GM12874 (cell line): ENCODE data around the gene INPP4B.

Source experiments
- CTCF ChIP-seq: IDR thresholded peaks from 2 replicates; pipeline ENCODE4 v1.5.1; 2011; ENCODE audit warnings: low read depth, mild to moderate bottlenecking, control low read depth, low read length, moderate library complexity; ENCODE audit not compliant: insufficient read depth

INPP4B gene

DNA sequence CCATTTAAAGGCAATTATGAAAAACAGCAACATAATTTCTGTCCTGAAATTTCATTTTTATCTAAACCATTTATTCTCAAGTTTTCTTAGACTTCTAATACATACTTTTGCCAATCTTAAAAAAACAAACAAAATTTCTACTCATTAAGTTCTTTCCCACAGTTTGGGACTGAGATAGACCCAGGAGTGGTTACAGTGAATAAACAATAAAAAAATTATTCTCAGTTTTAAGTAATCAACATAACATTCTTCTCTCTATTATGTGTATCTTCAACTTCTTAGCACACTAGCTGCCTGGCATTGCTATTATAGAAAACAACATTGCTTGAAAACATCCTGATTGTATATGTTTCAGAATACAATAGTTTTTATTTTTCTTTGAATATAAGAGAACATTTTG lies 676.9 kb downstream of the INPP4B start:
- no peak for TF ChIP-seq CTCF

DNA sequence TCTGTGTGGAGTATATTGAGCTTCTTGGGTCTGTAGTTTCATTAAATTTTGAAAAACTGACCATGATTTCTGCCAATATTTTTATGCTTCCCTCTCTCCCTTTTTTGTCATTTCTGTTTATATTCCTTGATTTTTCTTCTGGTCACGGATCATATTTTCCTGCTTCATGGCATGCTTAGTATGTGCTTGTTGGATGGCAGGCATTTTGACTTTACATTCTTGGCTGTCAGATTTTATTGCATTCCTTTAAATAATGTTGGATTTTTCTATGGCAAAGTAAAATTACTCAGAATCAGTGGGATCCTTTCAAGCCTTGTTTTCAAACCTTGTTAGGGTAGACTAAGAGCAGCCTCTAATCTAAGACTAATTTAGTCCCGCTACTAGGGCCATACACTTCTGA lies 677.9 kb downstream of the INPP4B start:
- TF ChIP-seq CTCF: no peak

- TF ChIP-seq CTCF: no peak
Observed at GRCh38 chr4:142164767-142165500, 681.2 kb downstream of the INPP4B start.

DNA sequence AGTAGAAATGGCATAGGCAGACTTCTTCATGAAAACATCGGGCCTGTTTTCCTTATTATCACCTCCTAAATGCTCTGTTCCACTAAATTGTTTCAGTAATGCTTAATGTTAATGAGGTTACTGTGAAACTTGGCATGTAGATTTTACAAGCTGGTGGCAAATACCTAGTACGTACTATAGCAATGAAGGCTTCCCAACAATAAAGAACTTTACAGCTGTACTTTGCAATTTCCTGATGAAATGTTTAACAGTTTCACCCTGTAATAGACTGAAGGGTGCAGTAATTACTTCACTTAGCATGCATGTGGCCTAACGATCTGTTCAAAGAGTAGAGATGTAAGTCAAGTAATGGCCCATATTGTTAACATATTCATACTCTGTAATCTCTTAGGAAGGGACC lies 685.0 kb downstream of the INPP4B start:
- no peak for TF ChIP-seq CTCF

DNA sequence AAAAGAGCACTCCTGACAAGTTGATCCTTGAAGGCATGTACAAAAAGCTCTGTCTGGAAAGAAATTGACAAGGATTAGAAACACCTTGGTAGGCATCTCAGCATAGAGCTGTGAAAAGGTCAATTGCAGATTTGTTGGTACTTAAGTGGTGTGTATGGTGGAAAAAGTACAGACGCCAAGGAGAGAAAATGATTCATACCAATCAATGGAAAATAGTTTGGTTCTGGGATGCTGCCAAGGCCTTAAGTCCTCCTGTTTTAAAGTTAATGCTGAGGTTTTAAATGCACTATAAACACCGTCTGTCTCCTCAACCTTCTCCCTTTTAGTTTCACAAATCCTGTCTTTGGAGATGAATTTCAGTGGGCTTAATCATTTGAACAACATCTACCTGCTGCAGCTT lies 685.6 kb downstream of the INPP4B start:
- TF ChIP-seq CTCF: no peak

DNA sequence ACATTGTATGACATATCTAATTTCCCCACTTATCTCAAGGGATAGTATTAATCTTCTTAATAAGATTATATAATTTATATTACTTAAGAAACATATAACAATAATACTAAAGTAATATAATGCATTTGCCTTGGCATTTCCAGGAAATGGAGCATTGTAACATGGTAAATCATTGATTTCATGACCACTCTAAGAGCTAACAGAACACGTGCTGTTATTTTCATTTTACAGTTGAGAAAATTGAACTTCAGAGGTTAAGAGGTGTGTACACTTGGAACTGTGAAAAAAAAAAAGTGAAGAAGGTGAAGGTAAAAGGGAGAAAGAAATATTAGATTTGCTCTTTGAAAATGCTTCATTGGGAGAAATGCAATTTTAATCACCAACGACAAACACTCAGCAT lies 687.1 kb downstream of the INPP4B start:
- no peak for TF ChIP-seq CTCF

DNA sequence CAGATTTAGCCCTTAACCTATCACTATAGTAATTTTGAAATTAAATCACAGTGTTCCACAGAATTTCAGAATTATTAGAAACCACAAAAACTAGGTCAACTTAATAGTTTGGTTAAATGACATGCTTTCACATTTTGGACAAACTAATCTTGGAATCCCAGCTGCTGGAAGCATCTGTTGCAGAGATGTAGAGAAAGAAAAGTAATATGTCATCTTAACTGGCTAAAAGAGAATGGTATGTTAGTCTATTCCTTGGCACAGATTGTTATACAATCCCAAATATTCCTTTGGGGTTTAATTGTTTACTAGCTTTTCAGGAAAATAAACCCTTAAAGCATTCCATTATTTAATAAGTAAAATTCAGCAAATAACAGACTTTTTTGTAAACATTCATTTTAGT lies 689.8 kb downstream of the INPP4B start:
- no peak for TF ChIP-seq CTCF
